Measurements from ENCODE around the gene HSF5. TPM values are rescaled to one million over a fixed set of nuclear protein-coding genes. Genes with fewer than 3 reads are reported as not detected.

The HSF5 gene
- total RNA-seq, 1 donor from 2014 or later = 0.42 TPM

- DNase-seq (ENCODE audit: low read depth) = no peak
- Histone ChIP-seq H3K36me3 (ENCODE audit: control insufficient read depth, insufficient read depth, low read length) (no peaks in the 10 kb centered on the region), H3K27me3 (ENCODE audit: control insufficient read depth, insufficient read depth, low read length) (no peaks in the 10 kb centered on the region), H3K4me3 (ENCODE audit: low read depth, low read length) (no peak overlapping the region)
- no peak for TF ChIP-seq CTCF (IDR thresholded peaks at IDR 0.05; ENCODE audit: insufficient read depth, low read length, poor library complexity, severe bottlenecking)
Measured at GRCh38 chr17:58371300-58371950, 116.8 kb downstream of the HSF5 start.

GRCh38 chr17:58370716-58371115, 117.5 kb downstream of the HSF5 start:
- H3K36me3 ChIP-seq (ENCODE audit: control insufficient read depth, insufficient read depth, low read length) = no peaks in the 10 kb centered on the region

GRCh38 chr17:58370309-58370708, 117.9 kb downstream of the HSF5 start:
- no peak for DNase-seq (ENCODE audit: low read depth)
- no peaks in the 10 kb centered on the region for H3K36me3 ChIP-seq (ENCODE audit: control insufficient read depth, insufficient read depth, low read length)
- H3K4me3 ChIP-seq (ENCODE audit: low read depth, low read length) = no peak overlapping the region
- TF ChIP-seq CTCF (IDR thresholded peaks at IDR 0.05; ENCODE audit: insufficient read depth, low read length, poor library complexity, severe bottlenecking) = no peak
- H3K27me3 ChIP-seq (ENCODE audit: control insufficient read depth, insufficient read depth, low read length) = no peaks in the 10 kb centered on the region

More at GRCh38 chr17:58370716-58371115, 117.5 kb downstream of the HSF5 start:
- Histone ChIP-seq H3K27me3 (ENCODE audit: control insufficient read depth, insufficient read depth, low read length) (no peaks in the 10 kb centered on the region), H3K4me3 (ENCODE audit: low read depth, low read length) (no peak overlapping the region)
- DNase-seq (ENCODE audit: low read depth) = no peak
- no peak for TF ChIP-seq CTCF (IDR thresholded peaks at IDR 0.05; ENCODE audit: insufficient read depth, low read length, poor library complexity, severe bottlenecking)

Other genes starting within 250 kb of the HSF5 start
- 0.17 and 0.48 TPM in 2 replicates for gene LPO, start 249.8 kb downstream of the HSF5 start, total RNA-seq
- 0.08 and 0.48 TPM in 2 replicates for gene MPO, start 207.5 kb downstream of the HSF5 start, total RNA-seq
- 9.4 and 13.5 TPM in 2 replicates for gene TSPOAP1, start 159.6 kb downstream of the HSF5 start, total RNA-seq
- 41.8 and 52.0 TPM in 2 replicates for gene SUPT4H1, start 136.2 kb downstream of the HSF5 start, total RNA-seq
- gene RNF43, start 70.9 kb downstream of the HSF5 start, total RNA-seq = 0.75 and 2.3 TPM in 2 replicates
- gene MTMR4, start 26.2 kb upstream of the HSF5 start, total RNA-seq = 46.3 and 51.2 TPM in 2 replicates
- 0.04 and 0.07 TPM in 2 replicates for gene TEX14, start 203.6 kb upstream of the HSF5 start, total RNA-seq
- 26.9 and 34.0 TPM in 2 replicates for gene RAD51C, start 204.2 kb upstream of the HSF5 start, total RNA-seq

Measured in kidney epithelial cell (primary cell).